BJ (cell line): ENCODE results near the gene TMEM82. TPM values are rescaled to one million over a fixed set of nuclear protein-coding genes. Genes with fewer than 3 reads are reported as not detected.

ENCODE experiments used
- CTCF ChIA-PET: fragments of 350-600 bp; formaldehyde crosslinking; extraction: SDS; loops from one replicate; lab custom pipeline; 2021; ENCODE audit warnings: antibody characterized with exemption, inconsistent platforms; lab: Yijun Ruan, JAX
- POLR2A ChIA-PET: fragments of 300-600 bp; sonication (Branson Sonifier 250); formaldehyde crosslinking; extraction: SDS; loops from one replicate; lab custom pipeline; 2021; ENCODE audit warnings: antibody characterized with exemption; lab: Charles Lee
- DNase-seq: peaks from one replicate; pipeline ENCODE4 v3.0.0-alpha.2; 2011; ENCODE audit warnings: low read depth
- H3K27me3 ChIP-seq: 2 replicates; pipeline ENCODE4 v1.6.0; 2011; ENCODE audit warnings: low read length; ENCODE audit not compliant: control insufficient read depth, insufficient read depth
- H3K36me3 ChIP-seq: 2 replicates; pipeline ENCODE4 v1.5.1; 2011; ENCODE audit warnings: low read length; ENCODE audit not compliant: control insufficient read depth, insufficient read depth
- H3K4me3 ChIP-seq: 2 replicates; pipeline ENCODE4 v1.5.1; 2011; ENCODE audit warnings: low read depth, mild to moderate bottlenecking, control low read depth, low read length
- CTCF ChIP-seq: IDR thresholded peaks from 2 replicates; pipeline ENCODE4 v1.5.1; 2011; ENCODE audit warnings: low read depth, mild to moderate bottlenecking, control low read depth, inconsistent platforms, low read length, moderate library complexity; ENCODE audit not compliant: insufficient read depth
- polyA plus RNA-seq: library from polyadenylated mRNA; depleted of rRNA; stranded (reverse); fragments of >200 nt; gene quantifications from 2 replicates; pipeline ENCODE4 v1.2.3, GENCODE V29; 2011

Gene TMEM82
- polyA plus RNA-seq, 1 experiment, result not detected

DNA sequence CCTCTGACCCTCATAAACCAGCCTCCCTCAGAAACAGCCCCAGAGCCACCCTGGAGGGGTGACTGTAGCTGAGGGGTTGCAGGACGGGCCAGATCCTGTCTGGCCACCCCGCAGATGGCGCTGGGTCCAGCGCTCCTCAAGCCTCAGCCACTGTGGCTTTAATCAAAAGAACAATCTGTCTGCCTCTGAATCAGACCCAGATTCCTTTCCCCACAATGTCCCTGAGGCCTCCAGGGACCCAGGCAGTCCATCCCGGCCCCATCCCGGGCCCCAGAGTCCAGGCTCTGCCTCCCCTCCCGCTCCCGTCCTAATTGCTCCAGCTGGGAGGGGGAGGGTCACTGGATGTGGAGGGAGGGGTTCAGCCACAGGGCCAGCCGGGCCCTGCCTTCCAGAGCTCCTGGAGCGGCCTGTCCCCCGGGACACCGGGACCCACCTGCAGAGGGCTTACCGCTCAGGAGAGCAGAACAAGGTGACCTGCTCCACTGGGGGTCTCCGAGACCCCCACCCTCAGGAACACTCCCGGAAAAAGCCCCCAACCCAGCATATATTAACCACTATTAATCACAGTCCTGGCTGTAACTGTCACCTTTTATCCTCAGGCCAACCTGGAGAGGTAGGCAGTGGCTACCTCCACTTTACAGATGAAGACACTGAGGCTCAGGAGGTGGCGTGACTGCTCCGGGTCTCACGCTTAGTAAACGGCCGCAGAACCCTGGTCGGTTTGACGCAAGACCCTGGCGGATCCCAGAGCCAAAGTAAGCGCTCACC is 15.5 kb downstream of the TMEM82 start:
- H3K4me3 ChIP-seq, result peak overlapping the region; percentile 67
- no peaks in the 10 kb centered on the region for H3K27me3 ChIP-seq
- CTCF ChIA-PET, result interaction anchor here (1.3 to 3.2 kb wide), 2 partner anchors 17 to 20 kb away, joined by 3 to 12 read pairs; no protein-coding TSS in a partner anchor
- POLR2A ChIA-PET, result interaction anchor here (0.6 kb wide), 1 partner anchor 142 kb away, joined by 3 read pairs; no protein-coding TSS in a partner anchor
- H3K36me3 ChIP-seq, result peaks cover 2% of the 10 kb centered on the region; the same call in 1 of the 2 replicates
- TF ChIP-seq CTCF, result no peak
- DNase-seq, result no peak

- ChIA-PET CTCF (interaction anchor here (1.0 to 3.2 kb wide), 2 partner anchors 17 to 18 kb away, joined by 3 to 12 read pairs; no protein-coding TSS in a partner anchor), POLR2A (no interaction called here)
- TF ChIP-seq CTCF, result no peak
- DNase-seq, result no peak
- H3K27me3 ChIP-seq, result no peaks in the 10 kb centered on the region
- peak within 1 kb of the TSS; percentile 67 for H3K4me3 ChIP-seq
- peaks cover 2% of the 10 kb centered on the region; the same call in 1 of the 2 replicates for H3K36me3 ChIP-seq
Measured at GRCh38 chr1:15758343-15758931, 16.1 kb downstream of the TMEM82 start, which contains the start of gene FBLIM1. FBLIM1 (plus strand) TSS chr1:15758795; CDS start chr1:15764984, 6,189 bp downstream.

DNA sequence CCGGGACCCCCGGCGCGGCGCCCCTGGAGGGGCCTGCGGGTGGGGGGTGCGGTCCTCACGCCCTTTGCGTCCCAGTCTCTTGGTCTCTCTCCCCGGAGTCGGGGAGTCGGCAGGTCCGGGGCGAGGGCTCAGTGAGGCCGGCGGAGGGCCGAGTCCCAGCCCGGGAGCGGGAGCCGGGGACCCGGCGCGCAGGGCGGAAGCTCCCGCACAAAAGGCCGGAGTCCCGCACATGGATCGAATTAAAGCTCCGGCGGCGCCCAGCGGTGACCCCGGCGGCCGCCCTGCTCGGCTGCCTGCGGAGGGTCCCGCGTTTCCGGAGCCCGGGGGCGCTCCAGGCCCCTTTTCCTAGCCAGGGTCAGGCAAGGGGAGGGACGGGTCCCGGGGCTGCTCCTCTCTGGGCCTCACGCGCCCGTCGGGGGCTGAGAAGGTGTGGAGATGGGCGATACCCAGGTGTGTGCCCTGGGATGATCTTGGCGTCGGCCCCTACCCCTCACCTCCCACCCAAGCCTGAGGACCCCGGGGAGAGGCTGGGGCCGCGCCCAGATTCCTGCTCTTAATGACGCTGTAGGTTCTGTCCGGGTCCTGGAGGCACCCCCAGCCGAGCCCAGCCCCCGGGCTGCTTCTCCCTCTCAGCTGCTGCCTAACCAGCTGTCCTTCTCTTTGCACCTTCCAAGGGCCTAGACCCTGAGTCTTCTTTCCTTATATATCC is 16.8 kb downstream of the TMEM82 start:
- 0 out of 2 replicates have a peak, but pooled peaks have one; percentile 1 for TF ChIP-seq CTCF
- Histone ChIP-seq H3K4me3 (peak overlapping the region; percentile 67), H3K27me3 (no peaks in the 10 kb centered on the region), H3K36me3 (peaks cover 4% of the 10 kb centered on the region)
- ChIA-PET CTCF (interaction anchor here (0.8 to 1.2 kb wide), 3 partner anchors 18 to 158 kb away, joined by 3 read pairs; no protein-coding TSS in a partner anchor), POLR2A (no interaction called here)
- no peak for DNase-seq

GRCh38 chr1:15760520-15761211 is 18.4 kb downstream of the TMEM82 start:
- Histone ChIP-seq H3K27me3 (no peaks in the 10 kb centered on the region), H3K36me3 (peaks cover 15% of the 10 kb centered on the region), H3K4me3 (peak overlapping the region; percentile 32)
- no peak for TF ChIP-seq CTCF
- ChIA-PET CTCF (interaction anchor here (0.8 to 1.7 kb wide), 3 partner anchors 11 to 59 kb away, joined by 3 to 7 read pairs (median 3); no protein-coding TSS in a partner anchor), POLR2A (interaction anchor here (0.6 kb wide), 3 partner anchors 8 to 80 kb away, joined by 3 to 7 read pairs (median 3); no protein-coding TSS in a partner anchor)
- peak; percentile 24 for DNase-seq
